KMS-11 (cell line): Measurements from ENCODE around the gene CTIF.

Experiments
- H2AFZ ChIP-seq: fragments of 200-600 bp; sonication (generic); 2 replicates; pipeline ENCODE4 v1.6.1; 2016; ENCODE audit warnings: antibody characterized with exemption, mixed run types, low read depth
- H3K27ac ChIP-seq: fragments of 200-600 bp; sonication (generic); 2 replicates; pipeline ENCODE4 v1.6.1; 2016; ENCODE audit warnings: mild to moderate bottlenecking, mixed run types
- H3K27me3 ChIP-seq: fragments of 200-600 bp; sonication (generic); 2 replicates; pipeline ENCODE4 v1.6.1; 2017; ENCODE audit warnings: mild to moderate bottlenecking, low read depth, mixed run types, moderate library complexity; ENCODE audit not compliant: insufficient read depth
- H3K36me3 ChIP-seq: fragments of 200-600 bp; sonication (generic); 2 replicates; pipeline ENCODE4 v1.6.1; 2017; ENCODE audit warnings: mild to moderate bottlenecking, mixed run types; ENCODE audit not compliant: insufficient read depth
- H3K4me1 ChIP-seq: fragments of 200-600 bp; sonication (generic); 2 replicates; pipeline ENCODE4 v1.6.1; 2016; ENCODE audit warnings: mild to moderate bottlenecking, low read depth, mixed run types; ENCODE audit not compliant: poor library complexity, severe bottlenecking
- H3K4me2 ChIP-seq: fragments of 200-600 bp; sonication (generic); 2 replicates; pipeline ENCODE4 v1.7.0; 2016; ENCODE audit warnings: mild to moderate bottlenecking, mixed run types
- H3K4me3 ChIP-seq: fragments of 200-600 bp; sonication (generic); IDR thresholded peaks from 2 replicates; pipeline ENCODE4 v1.6.1; 2017; ENCODE audit warnings: low read depth, low read length, mixed read lengths; ENCODE audit not compliant: insufficient read depth
- H3K79me2 ChIP-seq: fragments of 200-600 bp; sonication (generic); 2 replicates; pipeline ENCODE4 v1.6.1; 2016; ENCODE audit warnings: low read depth, mixed run types; ENCODE audit not compliant: insufficient read depth
- H3K9ac ChIP-seq: fragments of 200-600 bp; sonication (generic); 2 replicates; pipeline ENCODE4 v1.6.1; 2016; ENCODE audit warnings: mild to moderate bottlenecking, mixed run types
- H4K20me1 ChIP-seq: fragments of 200-600 bp; sonication (generic); 2 replicates; pipeline ENCODE4 v1.6.1; 2016; ENCODE audit warnings: mild to moderate bottlenecking, mixed run types; ENCODE audit not compliant: insufficient read depth
- CTCF ChIP-seq: fragments of 200-600 bp; sonication (generic); conservative IDR thresholded peaks from 2 replicates; pipeline ENCODE4 v1.6.1; 2017; ENCODE audit warnings: low read depth, mild to moderate bottlenecking, antibody characterized with exemption, low read length, moderate library complexity, mixed read lengths

Gene CTIF

GRCh38 chr18:48888773-48889080 lies 349.9 kb downstream of the CTIF start:
- Histone ChIP-seq H3K27ac (no peak overlapping the region), H2AFZ (no peak overlapping the region), H3K27me3 (no peaks in the 10 kb centered on the region), H3K4me1 (peaks cover 7% of the 10 kb centered on the region), H3K79me2 (no peaks in the 10 kb centered on the region), H3K9ac (no peak overlapping the region), H3K4me2 (no peak overlapping the region), H4K20me1 (no peaks in the 10 kb centered on the region), H3K4me3 (no peak overlapping the region), H3K36me3 (no peaks in the 10 kb centered on the region)
- TF ChIP-seq CTCF, result no peak

- H3K4me1 ChIP-seq, result peaks cover 7% of the 10 kb centered on the region
- no peak for TF ChIP-seq CTCF
- H3K27me3 ChIP-seq, result no peaks in the 10 kb centered on the region
- no peak overlapping the region for H2AFZ ChIP-seq
- no peak overlapping the region for H3K9ac ChIP-seq
- H4K20me1 ChIP-seq, result no peaks in the 10 kb centered on the region
- H3K27ac ChIP-seq, result no peak overlapping the region
- H3K79me2 ChIP-seq, result no peaks in the 10 kb centered on the region
- no peaks in the 10 kb centered on the region for H3K36me3 ChIP-seq
- H3K4me2 ChIP-seq, result no peak overlapping the region
- H3K4me3 ChIP-seq, result no peak overlapping the region
Observed at GRCh38 chr18:48889115-48889941, 350.5 kb downstream of the CTIF start.

- H3K4me3 ChIP-seq, result no peak overlapping the region
- H3K27me3 ChIP-seq, result no peaks in the 10 kb centered on the region
- H3K36me3 ChIP-seq, result no peaks in the 10 kb centered on the region
- no peak overlapping the region for H3K4me2 ChIP-seq
- H3K9ac ChIP-seq, result no peak overlapping the region
- no peak for TF ChIP-seq CTCF
- no peaks in the 10 kb centered on the region for H4K20me1 ChIP-seq
- no peaks in the 10 kb centered on the region for H3K79me2 ChIP-seq
- no peak overlapping the region for H2AFZ ChIP-seq
- H3K27ac ChIP-seq, result no peak overlapping the region
- peaks cover 7% of the 10 kb centered on the region for H3K4me1 ChIP-seq
Observed at GRCh38 chr18:48889981-48890762, 351.3 kb downstream of the CTIF start.

GRCh38 chr18:48891721-48892120 lies 352.9 kb downstream of the CTIF start:
- H3K4me1 ChIP-seq, result peaks cover 15% of the 10 kb centered on the region
- H2AFZ ChIP-seq, result no peak overlapping the region
- H4K20me1 ChIP-seq, result no peaks in the 10 kb centered on the region
- H3K27me3 ChIP-seq, result no peaks in the 10 kb centered on the region
- no peak overlapping the region for H3K27ac ChIP-seq
- H3K4me2 ChIP-seq, result no peak overlapping the region
- no peak overlapping the region for H3K9ac ChIP-seq
- H3K79me2 ChIP-seq, result no peaks in the 10 kb centered on the region
- no peak for TF ChIP-seq CTCF
- H3K4me3 ChIP-seq, result no peak overlapping the region
- H3K36me3 ChIP-seq, result no peaks in the 10 kb centered on the region
